Prostate gland (tissue), 2 donors: ENCODE measurements around the gene SLC12A8.

Experiments
- CTCF ChIP-seq, 4 experiments: fragments of 200-600 bp in 2 of 4; fragments of 450-650 bp in 2 of 4; sonication (generic) in 2 of 4; IDR thresholded peaks; 1 replicate in 3 of 4; 2 replicates in 1 of 4; pipeline ENCODE4 v1.5.1; 2016 to 2019; ENCODE audit warnings: antibody characterized with exemption in 4 of 4, mild to moderate bottlenecking in 2 of 4, moderate library complexity in 2 of 4
- POLR2A ChIP-seq: fragments of 450-650 bp; IDR thresholded peaks from one replicate; pipeline ENCODE4 v1.6.1; 2016; ENCODE audit warnings: antibody characterized with exemption, mild to moderate bottlenecking

GRCh38 chr3:125220727-125221429 lies 8.3 kb upstream of the SLC12A8 start:
- TF ChIP-seq CTCF (IDR thresholded peaks at IDR 0.05): no peak
- TF ChIP-seq POLR2A: no peak
